GM19467 (cell line): ENCODE measurements around the gene EIF1.
"Not testable (repeated sequence)": the region's sequence is repeated elsewhere in the genome, so short reads cannot be mapped to it uniquely, and the experiment has no call there.

ENCODE experiments used
- ATAC-seq: cut with Tn5 transposase; IDR thresholded peaks from one replicate; pipeline ENCODE4 v1.9.1; 2021; ENCODE audit warnings: mild to moderate bottlenecking, moderate library complexity; ENCODE audit not compliant: unreplicated experiment

Gene EIF1

DNA sequence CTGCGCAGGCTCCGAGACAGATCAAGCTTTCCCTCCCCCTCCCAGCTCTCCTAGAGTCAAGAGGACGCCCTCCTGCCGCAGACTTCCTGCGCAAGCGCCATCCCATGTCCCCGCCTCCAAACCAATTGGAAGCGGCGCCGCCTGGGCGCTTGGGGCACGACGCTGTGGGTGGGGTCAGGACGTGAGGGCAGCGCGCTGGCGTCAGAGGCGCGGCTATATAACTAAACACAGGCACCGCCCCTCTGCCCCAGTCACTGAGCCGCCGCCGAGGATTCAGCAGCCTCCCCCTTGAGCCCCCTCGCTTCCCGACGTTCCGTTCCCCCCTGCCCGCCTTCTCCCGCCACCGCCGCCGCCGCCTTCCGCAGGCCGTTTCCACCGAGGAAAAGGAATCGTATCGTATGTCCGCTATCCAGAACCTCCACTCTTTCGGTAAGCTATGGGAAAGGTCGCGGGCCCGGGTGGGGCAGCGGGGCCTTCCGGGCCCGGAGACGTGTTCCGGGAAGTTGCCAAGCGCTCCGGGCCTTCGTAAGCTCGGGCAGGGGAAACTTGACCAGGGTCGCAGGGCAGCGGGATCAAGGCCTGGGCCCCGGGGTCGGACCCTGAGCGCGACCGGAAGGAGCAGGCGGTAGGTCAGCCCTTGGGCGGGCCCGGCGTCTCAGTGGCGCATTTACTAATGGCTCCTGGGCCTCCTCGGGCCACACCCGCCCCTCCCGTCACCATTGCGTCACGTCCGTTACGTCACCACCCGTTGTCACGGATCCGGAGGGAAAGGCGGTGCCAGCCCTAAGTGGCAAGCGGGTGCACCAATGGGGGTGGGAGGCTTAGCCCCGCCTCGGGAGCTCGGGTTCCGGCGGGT lies at the start of gene EIF1:
EIF1 (plus strand) TSS at position 245 of the 856 bp plus-strand sequence; CDS start at position 399, 154 bp downstream.
- peak; percentile 73 for ATAC-seq

DNA sequence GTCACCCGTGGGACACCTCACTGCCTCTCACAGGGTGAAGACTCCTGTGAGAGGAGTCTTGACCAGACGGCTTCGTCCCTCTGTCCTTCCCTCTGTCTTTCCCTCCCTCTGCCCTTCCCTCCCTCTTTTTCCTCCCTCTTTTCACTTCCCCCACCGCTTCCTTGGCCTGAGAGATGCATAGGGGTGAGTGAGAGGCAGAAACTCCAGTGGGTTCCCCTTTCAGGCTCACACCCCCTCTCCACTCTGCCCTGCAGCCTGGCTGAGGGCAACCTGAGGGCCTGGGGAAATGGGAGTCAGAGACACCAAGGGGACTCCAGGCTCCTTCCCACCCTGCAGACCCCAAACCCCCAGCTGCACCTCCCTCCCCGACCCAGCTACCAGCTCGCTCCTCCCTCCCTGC lies 49.7 kb upstream of the EIF1 start:
- ATAC-seq, result no peak

DNA sequence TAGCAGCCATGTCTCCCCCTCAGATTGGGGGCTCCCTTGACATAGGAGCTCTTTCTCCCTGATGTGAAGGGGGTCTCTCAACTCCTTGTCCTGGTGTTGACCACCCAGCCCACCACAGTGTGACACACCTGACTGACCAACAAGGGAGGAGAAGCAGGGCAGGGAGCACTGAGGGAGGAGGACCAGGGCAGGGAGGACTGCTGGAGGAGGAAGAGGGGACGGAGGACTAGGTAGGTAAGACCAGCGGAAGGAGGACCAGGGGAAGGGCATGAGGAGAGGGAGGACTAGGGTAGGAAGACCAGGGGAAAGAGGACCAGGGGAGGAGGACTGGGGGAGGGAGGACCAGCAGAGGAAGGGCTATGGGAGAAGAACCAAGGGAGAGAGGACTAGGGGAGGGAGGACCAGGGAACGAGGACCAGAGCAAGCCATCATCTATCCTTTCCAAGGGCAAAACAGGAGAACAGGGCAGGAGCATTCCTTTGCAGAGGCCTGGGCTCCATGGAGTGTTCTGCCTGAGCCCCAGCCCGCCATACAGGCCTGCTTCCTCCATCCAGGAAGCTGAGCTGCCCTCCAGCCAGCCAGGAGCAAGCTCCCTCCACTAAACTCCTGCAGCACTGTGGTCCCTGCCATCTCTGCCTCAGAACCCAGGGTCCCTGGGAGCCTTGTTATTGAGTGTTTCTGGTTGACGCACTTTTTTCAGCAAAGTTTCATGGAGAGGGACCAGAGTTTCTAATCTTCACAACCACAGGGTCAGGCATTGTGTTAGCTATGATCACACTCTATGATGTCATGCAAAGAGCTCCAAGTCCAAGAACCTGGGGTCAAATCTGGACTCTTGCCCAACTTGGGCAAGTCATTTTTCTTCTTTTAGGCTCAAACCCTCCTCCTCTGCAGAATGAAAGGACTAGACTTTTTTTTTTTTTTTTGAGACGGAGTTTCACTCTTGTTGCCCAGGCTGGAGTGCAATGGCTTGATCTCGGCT lies 48.9 kb upstream of the EIF1 start:
- no peak for ATAC-seq

DNA sequence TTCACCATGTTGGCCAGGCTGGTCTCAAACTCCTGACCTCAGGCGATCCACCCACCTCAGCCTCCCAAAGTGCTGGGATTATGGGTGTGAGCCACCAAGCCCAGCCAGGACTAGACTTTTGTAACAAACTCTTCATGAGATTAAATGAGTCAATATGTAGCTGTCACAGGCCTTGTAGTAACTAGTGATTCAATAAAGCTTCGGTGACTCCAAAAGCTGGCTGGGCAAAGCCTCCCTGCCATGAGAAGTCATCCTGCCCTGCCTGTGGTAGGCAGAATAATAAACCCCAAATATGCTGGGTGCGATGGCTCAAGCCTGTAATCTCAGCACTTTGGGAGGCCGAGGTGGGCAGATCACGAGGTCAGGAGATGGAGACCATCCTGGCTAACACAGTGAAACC lies 48.1 kb upstream of the EIF1 start:
- ATAC-seq, result not testable (repeated sequence)

DNA sequence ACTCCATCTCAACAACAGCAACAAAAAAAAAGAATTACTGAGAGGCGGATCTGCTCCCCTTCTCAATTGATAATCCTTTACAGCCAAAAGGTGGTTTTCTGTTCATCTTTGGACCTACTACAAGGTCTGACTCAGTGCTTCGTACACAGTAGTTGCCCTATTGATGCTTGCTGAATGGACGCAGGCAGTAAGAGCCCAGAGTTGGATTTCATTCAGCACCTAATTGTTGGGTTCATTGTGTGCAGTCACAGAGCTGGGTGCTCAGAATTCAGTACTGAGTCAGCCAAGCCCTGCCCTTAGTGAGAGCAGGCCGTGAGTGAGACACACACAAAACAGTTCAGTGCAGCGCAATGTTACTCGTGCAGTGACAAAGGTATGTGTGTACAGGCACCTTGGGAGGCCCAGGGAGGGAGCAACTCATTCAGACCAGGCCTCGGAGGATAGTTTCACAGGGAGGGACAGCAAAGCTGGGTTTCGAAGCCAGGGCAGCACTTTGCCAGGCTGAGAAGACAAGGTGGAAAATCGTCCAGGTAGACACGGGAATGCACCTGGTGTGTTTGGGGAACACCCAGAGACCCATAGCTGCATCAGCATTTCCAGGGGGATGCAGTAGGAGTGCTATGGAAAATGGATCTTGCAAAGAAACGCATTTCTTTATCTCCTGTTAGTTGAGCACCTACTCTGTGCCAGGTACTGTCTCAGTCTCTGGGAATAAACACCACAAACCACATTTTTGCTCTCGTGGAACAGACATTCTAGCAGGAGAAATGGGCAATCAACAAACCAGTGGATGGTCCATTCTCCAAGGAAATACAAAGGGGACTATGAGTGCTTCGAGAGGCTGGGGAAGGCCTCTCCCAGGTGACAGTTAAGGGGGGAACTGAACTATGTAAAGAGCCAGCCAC lies 46.2 kb upstream of the EIF1 start:
- no peak for ATAC-seq

DNA sequence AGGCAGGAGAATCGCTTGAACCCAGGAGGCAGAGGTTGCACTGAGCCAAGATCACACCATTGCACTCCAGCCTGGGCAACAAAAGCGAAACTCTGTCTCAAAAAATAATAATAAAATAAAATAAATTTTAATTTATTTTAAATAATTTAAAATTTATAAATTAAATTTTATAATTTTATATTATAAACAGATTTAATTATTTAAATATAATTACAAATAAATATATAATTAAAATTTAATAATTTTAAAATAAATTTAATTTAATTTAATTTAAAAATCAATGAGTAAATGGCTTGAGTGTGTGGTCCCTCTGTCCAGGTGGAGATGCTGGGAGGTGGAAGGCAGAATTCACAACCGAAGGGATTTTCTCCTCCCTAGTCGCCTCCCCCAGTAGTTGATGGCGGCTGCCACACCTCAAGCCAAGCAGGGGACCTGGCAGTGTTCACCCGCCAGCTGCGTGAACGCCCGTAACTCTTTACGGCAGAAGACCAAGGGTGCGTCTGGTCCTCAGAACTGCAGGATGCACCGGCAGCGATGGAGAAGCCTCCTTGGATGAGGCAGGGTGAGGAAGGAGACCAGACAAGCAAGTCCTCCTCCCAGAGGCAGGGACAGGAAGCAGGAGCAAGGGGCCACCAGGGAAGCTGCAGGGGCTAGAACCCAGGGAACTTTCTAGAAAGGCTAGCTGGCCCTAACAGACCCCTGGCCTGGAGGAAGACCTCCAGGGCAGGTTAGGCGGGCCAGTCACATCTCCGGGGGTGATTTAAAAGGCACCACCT lies 41.5 kb upstream of the EIF1 start:
- no peak for ATAC-seq

DNA sequence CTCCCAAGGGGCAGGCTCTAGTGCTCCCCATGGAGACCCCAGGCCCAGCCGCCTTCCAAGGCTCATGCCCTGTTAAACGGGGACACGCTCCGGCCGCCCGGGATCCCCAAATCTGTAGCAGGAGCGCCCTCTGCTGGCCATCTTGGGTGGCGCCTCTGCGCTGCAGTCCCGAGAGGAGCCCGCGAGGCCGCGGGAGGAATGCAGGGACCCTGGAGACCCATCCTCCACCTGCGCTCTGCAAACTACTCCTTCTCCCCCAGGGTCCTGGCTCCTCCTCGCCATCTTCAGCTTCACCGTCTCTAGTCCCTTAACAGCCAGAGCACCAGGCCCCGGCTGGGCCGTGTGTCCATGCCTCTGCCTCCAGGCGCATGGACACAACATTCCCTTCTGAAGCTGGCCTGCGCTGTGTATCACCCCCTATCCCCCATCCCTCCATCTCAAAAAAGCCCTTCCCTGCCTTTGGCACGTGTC lies 40.7 kb upstream of the EIF1 start:
- ATAC-seq, result peak; percentile 57

DNA sequence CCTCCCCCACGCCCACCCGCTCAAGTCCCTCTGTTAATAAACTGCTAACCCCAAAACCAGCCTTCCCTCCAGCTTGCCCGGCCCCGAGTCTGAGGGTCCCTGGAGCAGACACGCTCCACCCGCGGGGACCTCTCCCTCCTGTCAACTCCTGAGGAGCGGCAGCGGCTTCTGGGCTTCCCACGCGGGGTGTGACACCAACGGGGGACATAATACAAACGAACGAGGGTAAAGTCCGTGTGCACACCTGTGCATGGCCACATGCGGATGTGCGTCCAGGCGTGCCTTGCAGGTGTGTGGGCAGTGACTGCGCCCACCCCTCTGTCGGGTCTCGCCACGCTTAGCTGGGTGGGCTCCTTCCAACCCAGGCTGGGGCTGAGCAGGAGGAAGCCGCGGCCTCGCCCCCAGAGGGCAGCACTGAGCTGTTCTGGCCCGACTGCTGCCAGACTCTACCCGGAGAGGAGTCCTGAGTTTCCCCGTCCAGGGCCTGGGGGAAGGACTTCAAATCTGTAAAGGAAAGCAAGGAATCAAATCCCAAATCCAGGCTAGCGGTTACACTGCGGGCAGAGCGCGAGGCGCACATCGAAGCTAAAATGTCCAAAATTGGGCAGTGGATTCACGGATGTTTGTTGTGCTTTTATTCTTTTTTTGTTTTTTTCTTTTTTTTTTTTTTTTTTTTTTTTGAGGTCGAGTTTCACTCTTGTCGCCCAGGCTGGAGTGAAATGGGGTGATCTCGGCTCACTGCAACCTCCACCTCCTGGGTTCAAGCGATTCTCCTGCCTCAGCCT lies 40.1 kb upstream of the EIF1 start:
- no peak for ATAC-seq

DNA sequence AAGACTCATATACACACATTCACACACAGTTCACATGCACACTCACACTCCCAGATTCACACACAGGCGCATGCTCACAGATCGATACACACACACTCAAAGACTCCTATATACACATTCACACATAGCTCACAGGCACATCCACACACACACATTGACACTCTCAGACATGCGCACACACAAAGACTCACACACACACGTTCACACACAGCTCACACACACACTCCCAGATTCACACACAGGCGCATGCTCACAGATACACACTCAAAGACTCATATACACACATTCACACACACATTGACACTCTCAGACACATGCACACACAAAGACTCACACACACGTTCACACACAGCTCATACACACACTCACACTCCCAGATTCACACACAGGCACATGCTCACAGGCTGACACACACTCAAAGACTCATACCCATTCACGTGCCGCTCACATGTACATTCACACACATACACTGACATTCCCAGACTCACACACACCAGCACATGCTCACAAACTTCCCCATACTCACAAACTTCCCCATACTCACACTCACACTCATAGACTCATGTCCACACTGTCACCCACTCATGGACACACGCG lies 38.7 kb upstream of the EIF1 start:
- no peak for ATAC-seq

DNA sequence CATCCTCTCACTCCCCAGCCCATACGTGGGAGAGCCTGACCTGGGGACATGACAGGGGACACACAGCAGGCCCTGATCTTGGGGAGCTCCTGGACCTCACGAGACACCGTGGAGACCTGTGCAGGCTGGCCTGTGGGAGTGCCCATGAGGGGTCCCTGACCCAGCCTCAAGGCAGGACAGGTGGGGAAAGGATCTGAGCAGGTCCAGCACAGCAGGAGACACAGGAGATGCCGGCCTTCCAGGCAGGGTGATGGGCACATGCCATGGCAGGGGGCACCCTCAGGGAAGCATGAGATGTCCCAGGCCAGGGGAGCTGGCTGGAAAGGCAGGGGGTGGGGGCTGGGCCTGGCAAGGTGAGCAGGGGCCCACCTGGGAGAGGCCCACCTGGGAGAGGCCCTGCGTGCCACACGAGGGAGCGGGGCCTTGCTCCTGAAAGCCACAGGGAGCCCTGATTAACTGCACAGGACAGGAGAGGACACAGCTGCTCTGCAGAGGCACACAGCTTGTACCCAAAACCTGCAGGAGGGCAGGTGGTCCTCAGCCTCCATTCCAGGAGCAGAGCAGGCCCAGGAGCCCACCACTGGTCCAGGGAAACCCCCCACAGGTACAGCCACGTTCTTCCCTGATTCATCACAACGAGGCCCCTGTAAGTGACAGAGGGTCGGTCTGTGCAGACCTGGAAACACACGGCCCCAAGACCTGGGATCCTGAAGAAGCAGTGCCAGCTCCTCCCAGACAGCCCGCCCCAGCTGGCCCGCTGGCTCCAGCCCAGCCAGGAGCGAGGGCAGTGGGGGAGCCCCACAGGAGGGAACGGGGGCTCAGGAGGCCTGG lies 37.7 kb upstream of the EIF1 start:
- ATAC-seq, result no peak

DNA sequence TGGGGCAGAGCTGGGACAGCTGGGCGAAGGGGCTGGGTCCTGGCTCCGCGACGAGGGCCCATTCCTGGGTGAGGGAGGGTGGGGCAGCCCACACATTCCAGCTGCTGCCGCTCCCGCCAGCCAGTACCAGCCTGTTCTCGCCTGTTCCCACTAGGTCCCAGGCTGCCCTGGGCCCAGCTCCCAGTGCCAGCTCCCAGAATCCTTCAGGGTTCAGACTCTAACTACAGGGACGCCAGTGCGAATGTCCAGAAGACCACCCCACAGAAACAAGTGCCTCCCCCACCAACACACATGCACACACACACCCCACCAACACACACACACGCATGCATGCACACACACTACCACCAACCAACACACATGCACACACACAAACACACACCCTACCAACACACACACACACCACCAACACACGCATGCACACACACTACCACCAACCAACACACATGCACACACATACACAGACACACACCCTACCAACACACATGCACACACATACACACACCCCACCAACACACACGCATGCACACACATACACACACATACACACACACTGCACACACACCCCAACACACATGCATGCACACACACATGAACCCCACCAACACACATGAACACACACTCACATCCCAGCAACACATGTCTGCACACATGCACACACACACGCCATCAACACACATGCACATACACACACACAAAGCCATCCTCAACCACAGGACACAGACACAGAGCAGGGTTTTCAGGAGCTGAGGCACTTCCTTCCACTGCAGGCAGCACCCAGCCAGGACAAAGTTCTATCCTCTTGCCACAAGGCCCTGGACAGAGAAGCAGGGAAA lies 36.8 kb upstream of the EIF1 start:
- no peak for ATAC-seq

DNA sequence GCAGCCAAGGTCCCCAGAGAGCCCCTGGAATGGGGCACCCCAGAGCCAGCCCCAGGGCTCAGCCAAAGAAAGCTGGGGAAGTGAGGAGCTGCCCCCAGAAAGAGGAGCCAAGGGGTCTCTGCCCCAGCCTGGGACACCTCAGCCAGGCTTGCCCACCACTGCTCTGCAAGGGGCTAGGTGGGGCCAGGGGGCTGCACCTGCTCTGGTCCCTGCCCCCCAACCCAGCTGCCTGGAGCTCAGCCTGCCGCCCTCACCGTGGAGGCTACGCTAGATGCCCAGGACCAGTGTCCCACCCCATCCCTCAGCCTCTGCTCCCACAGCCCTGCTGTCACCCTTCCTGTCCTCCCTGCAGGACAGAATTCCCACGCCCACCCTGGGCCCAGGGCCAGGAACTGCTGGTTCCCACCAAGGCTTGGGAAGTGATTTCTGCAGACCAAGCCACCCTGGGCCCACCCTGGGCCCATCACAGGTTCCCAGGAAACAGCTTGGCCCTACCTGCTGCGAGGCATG lies 36.2 kb upstream of the EIF1 start:
- ATAC-seq, result no peak

DNA sequence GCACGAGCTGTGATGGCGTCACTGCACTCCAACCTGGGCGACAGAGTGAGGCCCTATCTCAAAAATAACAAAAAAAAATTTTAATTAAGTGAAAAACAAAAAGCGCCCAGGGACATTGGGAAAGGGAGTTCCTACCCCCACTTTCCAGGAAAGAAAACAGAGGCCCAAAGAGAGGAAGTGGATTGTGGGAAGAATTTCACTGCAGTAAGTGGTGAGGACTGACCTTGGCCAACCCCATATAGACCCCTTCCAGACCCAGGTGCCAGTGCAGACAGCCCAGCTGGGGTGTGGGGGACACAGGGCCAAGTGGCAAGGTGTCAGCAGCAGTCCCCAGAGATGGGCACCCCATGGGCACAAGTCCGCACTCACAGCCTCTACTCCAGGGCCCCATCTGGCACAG lies 35.3 kb upstream of the EIF1 start:
- no peak for ATAC-seq

DNA sequence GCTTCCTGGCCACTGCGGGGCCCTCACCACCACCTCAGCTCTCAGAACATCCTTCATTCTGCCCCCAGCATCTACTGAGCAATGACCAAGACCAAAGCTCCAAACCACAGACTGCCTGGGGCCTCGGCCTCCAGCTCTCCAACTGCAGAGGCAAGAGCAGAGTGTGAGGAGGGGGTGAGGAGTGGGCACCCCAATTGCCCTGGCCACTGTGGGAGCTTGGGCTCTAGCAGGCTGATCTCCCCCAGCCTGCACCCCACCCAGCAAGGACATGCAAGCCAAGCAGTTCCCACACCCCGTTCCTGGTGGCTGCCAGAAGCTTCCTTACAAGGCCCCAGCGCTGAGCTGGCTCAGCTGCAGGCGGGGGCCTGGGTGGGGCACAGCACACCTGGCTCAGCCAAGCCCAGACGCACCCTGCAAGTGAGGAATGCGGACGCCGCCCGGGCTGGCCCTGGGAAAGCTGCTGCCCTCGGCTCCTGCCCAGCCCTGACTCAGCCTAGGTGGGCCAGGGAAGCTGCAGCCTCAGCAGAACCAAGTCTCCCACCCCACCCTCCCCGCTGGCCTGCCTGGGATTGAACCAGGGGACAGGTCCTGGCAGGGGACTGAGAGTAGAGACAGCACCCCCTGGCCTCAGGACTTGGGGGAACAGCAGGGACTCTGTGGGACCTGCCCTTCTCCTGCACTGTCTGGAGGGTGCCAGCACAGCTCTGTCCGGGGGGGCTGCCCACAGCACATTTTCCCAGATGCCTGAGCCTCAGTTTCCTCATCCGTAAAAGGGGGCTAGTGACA lies 34.6 kb upstream of the EIF1 start:
- no peak for ATAC-seq

DNA sequence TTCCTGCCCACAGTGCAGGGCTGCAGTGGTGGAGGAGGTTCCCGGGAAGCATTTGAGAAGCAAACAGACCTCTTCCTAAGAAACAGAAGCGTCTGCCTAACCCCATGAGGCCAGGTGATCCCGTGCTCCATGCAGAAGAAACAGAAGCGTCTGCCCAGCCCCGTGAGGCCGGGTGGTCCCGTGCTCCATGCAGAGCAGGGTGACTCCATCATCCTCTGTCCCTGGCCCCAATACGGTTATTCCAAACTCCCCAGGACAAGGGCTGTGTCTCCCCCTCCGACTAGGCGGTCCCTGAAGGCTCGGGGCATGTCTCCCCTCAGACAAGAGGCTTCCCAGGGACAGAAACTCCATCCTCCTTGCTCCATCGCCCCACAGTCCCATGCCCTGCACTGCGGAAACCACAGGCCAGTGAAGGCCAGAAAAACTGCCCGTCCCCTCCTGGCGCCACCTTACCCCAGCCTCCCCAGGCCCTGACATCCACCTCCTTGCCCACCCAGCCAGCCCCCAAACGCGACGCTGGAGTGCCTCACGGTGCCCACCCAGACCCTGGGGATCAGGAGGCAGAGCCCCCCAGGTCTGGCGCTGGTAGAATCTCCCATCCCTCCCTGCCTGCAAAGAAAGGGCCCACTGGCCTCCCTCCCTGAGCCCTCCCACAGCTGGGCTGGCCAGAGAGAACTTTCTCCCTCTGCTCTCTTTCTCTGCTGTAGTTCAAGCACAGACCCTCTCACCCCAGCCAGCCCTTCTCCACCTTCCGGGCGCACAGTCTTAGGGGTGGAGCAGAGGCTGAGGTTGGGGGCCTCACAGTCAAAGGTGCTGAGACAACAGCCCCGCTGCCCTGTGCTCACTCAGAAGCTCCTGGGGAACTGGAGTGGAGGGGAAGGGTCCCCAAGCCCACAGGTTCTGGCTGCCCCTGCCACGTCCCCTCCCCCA lies 33.7 kb upstream of the EIF1 start:
- no peak for ATAC-seq
